ENCODE data around the gene BANP.

- TF ChIP-seq CTCF (IDR thresholded peaks at IDR 0.05; ENCODE audit: low read length) (no peak), EZH2 (IDR thresholded peaks at IDR 0.05; ENCODE audit: borderline replicate concordance, low read length) (no peak)
These were observed 169.6 kb downstream of the BANP start for GRCh38 chr16:88120812-88121211.

Measured in OCI-LY1 (cell line).